ENCODE results near the gene PDLIM1.

- TF ChIP-seq CTCF (IDR thresholded peaks at IDR 0.05) (no peak), POLR2A (IDR thresholded peaks at IDR 0.05) (no peak), POLR2AphosphoS5 (IDR thresholded peaks at IDR 0.05) (no peak), EP300 (IDR thresholded peaks at IDR 0.05) (no peak)
Measured at GRCh38 chr10:95217476-95217875, 73.3 kb downstream of the PDLIM1 start.
